GF-D8 (cell line): Measurements from ENCODE around the gene ACTN4.

Experiments
- DNase-seq: peaks from one replicate; lab custom pipeline; 2025; lab: John Stamatoyannopoulos, UW

ACTN4 gene

DNA sequence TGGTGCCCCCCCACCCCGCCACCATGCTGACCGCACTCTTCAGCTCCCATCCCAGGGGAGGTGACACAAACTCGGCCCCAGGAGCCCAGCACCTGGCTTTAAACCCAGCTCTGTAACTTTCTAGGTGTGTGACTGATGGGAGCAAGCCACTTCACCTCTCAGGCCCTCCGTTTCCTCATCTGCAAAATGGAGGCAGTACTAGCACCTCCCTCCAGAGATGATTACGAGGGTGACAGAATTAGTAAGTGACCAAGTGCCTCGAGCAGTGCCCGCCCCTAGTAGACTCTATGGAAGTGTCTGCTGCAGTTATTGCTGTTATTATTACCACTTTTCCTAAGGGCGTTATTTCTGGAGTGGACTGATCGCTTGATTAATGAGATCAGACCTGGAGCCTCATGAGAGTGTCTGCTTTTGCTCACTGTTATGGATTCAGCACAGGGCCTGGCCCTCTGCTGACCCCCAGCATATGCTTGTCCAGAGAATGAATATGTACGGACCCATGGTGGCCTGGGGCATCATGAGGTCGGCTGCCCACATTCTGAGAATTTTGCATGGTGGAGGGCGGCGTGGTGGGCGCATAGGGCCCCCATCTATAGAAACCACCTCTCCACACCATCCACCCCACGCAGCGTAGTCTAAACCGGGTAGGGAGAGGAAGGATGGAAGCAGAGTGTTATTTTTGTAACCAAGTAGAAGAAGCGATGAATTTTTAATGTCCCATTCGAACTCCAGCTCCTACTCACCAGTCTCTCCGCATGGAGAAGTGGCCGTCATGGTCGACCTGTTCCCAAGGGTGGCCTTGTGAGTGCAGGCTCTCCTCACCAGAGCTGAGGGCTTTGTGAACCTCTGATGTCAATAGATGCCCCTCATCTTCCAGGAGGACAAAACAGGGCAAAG is 48.6 kb downstream of the ACTN4 start:
- no peak for DNase-seq

DNA sequence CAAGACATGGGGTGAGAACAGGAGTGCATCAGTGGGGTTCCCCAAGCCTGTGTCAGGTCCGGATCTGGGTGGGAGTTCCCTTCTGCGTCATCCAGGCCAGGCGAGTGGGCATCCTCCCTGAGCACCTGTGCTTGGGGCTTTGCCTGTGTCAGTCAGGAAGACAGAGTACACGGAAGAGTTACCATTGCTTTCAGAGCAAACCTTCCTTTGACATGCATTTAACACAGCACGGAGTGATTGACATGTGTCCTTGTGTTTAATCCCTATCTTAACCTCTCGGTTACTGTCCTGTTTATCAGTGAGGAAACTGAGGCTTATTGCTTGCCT is 49.2 kb downstream of the ACTN4 start:
- no peak for DNase-seq

DNA sequence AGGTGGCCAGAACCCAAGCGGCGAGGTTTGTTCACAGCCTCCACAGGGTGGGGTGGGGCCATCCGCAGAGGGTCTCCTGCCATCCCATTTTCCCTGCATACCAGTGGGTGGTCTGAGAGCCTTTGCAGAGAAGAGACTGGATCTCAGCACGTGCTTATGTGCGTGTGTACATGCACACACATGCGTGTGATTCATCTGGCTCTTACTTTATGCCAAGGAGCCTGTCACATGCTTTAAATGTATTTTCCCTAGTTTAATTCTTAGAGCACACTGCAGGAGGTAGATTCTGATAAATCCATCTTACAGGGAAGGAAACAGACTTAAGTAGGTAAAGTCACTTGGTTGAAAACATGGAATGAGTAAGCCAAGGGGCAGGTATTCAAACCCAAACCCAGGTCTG is 49.7 kb downstream of the ACTN4 start:
- no peak for DNase-seq

DNA sequence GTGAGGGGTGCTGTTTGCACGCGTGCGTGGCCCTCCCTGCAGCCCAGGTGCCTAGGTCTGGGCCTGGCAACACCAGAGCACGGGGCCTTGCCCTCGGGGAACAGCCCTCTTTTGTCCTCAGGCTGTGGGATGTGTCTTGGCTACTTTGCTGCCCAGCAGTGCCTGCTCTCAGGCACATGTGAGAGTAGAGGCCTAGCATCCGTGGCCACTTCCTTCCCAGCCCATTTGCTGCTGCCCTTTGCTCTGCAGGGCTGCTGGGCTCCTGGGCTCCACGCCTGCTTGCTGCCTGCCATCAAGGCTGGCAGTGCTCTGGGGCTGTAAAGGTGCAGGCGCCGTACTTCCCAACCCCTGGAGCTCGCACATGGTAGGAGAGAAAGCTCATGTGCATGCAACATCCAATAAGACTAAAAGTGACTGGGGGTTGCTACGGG is 50.2 kb downstream of the ACTN4 start:
- no peak for DNase-seq

DNA sequence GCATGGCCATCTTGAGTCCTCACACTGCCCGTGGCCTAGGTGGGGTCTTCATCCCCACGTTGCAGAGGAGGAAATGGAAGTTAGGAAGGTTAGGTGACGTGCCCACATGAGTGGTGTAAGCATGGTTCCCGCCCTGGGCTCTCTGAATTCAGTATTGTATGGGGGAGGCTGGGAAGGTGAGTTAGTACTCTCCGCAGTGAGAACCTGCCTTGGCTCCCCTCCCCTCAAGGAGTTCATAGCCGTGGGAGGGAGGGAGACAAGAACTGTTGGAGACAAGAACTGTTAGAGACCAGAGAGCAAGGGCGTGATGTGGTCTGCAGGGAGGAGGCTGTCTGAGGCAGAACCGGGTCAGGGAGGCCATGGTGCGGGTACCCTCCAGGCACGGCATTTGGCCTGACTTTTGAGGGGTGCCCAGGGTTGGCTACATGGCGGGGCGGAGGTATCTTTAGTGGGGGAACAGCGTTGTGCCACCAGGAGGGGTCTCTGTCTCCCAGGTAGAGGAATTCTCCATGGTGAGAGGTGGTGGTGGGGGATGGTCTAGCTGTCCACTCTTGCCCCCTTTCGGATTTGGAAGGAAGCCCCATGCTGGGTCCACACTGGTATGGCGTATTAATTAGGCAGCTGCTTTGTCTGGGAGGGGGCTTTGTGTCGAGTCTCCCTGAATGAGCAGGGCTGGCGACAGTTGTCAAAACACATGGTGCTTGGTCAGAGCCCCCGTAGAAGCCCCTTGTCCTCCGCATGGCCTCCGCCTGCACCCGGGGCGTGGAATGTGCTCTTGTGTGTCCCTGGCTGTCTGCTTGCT is 51.0 kb downstream of the ACTN4 start:
- DNase-seq: no peak

DNA sequence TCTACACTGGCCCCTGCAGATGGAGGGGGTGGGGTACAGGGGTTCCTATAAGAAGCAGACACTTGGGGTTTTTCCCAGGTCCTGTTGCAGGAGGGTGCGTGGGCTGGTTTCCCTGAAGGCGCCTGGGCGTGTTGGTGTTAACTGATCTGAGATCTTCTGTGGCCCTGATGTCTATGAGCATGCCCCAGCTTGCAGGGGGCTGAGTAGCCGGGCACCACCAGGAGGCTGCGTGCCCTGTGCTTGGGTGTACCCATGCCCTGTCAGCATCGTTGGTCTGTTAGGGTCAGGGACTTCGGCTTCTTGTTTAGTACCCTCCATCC is 51.5 kb downstream of the ACTN4 start:
- no peak for DNase-seq

DNA sequence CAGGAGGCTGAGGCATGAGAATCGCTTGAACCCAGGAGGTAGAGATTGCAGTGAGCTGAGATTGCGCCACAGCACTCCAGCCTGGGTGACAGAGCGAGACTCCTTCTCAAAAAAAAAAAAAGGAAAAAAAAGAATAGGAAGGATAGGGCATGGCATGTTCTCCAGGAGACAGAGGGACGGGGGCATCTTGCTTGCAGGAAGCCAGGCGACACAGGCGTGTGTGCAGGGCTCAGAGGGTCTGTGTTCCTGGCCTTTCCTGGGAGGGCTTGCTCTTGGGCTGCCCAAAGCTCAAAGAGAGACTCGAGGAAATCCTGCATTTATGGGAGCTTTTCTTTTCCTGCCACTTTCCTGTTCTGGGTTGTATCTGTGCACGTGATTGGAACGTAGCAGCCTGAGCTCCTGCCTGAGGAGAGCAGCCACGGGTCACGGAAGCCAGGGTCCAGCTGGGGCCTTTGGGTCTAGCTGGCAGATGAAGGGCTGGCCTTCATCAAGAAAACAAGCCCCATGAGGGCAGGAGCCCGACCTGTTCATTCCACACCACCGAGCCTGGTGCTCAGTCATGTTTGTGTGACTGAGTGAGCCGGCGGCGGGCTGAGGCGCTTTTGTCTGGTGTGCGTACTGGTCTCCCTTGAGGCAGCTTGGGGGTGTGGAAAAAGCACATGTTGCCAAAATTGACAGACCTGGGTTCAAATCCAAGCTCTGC is 52.3 kb downstream of the ACTN4 start:
- DNase-seq: no peak

DNA sequence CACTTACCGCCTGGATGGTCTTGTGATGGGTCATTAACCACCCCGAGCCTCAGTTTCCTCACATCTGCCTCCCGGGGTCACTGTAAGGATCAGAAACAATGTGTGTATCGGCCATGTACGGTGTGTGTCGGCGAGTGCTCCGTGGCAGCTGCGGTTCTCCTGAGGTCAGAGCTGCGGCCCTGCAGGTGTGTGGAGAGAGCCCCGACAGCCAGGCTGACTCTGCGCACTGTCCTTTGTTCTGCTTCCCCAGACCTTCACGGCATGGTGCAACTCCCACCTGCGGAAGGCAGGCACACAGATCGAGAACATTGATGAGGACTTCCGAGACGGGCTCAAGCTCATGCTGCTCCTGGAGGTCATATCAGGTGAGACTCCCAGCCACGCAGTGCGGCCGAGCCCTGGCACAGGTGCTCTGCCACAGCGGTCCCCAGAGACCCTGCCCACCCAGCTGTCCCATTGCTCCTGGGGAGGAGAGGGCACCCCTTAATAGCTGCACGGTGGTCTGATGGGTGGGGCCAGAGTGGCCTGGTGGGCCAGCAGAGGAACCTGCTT is 53.0 kb downstream of the ACTN4 start:
- no peak for DNase-seq

DNA sequence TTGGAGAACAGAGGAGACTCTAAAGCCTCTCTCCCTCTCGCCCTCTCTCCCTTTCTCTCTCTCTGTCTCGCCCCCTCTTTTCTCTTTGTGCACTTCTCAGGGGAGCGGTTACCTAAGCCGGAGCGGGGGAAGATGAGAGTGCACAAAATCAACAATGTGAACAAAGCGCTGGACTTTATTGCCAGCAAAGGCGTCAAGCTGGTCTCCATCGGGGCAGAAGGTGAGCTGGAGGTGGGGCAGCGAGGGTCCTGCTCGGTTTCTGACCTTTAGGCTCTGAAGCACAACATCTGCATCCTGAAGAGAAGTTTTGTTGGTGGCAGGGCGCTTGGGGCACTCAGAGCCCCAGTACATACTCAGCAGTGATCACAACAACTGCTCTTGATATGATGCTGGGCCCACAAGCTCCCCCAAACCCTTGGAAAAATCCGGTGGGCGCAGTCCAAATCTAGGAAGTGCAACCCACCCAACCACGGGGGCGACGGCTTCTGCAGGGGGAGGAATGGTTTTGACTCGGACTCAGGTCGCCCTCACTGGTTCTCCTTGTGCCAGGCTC is 53.5 kb downstream of the ACTN4 start:
- no peak for DNase-seq

DNA sequence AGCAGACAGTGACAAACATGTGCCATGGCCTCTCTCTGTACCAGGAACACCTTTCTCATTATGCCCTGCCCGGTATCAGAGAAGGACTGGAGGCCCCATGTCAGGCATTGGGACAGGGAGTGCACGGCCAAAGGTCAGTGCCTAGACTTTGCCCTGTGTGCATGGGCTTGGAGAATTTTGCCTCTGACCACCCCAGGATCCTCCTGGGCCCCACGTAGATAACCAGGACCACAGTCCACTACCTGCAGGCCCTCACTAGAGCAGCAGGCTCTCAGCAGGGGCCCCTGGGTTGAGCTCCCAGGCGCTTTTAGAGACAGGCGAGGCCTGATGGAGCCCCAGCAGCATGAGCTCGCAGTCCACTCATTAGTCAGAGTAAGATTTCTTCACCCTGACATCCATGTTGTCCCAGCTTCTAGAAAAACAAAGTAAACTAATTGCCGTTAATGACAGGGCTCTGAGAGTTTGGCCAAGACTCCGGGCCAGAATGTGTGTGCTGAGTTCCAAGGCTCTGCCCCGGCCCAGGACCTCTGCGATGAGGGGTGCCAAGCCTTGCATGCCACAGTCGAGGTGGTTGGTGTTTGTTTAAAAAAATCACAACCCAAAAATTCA is 54.1 kb downstream of the ACTN4 start:
- no peak for DNase-seq

DNA sequence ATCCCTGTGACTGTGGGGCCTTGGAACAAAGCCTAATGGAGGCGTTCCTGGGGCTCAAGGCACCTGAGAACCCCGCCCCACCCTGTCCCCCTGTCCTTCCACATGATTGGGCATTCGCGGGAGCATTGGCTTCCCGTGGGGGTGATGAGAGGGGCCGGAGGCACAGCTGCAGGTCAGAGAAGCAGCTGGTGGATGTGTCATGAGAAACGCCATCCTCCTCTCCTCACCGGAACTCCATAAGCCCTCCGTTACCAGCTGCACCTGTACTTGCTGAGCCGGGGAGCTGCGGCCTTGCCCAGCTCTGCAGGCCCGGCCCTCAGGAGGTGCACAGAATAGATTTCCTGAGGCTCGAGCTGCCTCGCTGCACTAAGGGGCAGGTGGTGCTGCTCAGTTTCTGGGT is 54.8 kb downstream of the ACTN4 start:
- no peak for DNase-seq

DNA sequence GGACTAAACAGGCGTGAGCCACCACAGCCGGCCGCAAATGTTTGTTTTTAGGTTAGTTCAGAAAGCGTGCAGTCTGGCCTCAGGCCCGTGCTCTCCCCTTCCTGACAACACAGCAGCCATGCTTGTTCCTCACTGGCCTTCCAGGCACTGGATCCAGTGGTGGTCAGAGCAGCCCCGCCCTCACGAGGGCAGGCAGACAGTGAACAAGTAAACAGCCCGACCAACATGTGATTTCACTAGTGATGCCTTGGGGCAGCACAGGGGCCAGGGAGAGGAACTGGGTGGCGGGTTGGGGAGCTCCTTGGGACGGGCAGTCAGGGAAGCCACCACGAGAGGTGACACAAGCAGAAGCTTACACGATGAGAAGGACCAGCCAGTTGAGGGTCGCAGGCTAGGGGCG is 56.1 kb downstream of the ACTN4 start:
- DNase-seq: no peak

DNA sequence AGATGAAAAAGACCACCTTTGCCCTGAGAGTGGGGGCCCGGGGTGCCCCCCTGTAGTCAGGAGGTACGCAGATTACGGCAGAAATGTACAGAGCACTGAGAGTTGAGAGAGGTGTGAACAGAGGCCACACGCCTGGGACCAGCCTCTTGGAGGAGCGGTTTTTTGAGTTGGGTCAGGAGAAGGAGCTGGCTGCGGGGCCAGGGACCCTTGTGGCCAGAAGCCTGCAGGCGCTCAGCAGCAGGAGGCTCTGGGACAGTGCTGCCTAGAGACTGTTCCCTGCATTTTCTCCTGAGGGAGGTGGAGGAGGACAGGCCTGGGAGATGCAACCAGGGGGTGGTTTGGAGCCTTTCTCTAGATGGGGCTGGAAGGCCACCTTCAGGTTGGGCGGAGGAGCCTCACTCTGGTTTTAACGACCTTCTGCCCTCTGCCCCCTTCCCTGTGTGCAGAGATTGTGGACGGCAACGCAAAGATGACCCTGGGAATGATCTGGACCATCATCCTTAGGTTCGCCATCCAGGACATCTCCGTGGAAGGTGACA is 57.1 kb downstream of the ACTN4 start:
- no peak for DNase-seq

DNA sequence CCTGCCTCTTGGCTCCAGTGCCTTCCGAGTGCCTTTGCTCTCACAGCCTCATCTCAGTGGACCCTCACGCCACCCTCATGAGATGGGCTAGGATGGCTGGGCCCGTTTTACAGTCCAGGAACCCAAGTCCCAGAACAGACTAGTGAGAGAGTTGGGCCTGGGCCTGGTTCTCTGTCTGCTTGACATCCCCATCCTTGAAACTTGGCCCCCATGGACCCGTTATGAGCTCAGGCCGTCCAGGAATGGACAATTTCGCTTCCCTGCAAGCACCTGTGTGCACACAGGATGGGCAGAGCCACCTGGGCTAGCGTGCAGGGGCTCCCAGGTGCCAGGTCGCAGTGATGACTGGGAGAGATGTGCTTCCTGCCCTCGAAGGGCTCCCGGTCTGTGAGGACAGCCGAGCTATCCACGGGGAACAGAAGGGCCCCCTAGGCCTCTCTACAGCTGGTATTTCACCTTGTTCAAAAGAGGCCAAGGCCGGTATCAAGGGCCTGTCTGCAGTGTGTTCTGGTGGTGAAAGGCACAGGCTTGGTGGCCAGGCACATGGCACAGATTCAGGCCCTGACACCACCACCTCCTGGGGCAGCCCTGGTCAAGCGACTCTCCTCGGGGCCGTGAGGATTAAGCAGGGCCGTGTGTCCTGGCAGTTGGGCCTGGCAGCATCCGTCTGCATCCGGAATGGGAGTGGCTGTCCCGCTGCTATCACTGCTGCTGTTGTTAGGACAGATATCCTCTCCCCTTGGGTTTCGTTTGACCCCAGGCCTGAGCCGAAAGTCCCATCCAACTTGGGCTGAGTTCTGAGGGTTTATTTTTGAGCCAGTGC is 58.0 kb downstream of the ACTN4 start:
- DNase-seq: no peak

DNA sequence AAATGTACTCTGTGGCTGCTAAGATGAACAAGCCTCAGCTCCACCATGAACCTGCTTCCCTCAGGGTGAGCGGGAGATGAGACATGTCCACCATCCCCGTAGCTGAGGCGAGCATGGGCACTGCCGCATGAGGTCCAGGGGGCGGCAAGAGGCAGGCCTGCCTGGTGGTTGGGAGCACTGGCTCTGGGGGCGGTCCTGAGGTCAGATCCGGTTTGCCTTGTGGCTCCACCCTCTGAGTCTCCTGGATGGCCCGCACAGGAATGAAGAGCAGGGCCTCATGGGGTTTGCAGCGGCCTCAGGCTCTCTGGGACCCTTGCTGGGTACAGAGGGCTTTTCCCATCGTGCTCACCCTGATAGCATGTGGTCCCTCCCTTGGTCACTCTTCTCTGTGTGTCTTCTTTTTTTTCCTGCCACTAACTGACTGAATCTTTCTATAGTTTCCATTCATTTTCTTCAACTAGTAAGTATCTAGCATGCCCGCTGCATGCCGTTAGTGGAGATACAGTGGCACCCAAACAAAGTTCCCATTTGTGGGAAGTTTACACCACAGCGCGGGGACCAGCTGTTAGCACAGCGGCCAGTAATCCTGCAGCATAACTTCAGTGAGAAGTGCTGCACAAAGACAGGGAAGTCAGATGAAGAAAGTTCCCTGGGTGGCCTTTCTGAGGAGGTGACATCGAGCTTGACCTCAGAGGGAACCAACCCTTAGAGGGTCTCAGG is 59.5 kb downstream of the ACTN4 start:
- no peak for DNase-seq

DNA sequence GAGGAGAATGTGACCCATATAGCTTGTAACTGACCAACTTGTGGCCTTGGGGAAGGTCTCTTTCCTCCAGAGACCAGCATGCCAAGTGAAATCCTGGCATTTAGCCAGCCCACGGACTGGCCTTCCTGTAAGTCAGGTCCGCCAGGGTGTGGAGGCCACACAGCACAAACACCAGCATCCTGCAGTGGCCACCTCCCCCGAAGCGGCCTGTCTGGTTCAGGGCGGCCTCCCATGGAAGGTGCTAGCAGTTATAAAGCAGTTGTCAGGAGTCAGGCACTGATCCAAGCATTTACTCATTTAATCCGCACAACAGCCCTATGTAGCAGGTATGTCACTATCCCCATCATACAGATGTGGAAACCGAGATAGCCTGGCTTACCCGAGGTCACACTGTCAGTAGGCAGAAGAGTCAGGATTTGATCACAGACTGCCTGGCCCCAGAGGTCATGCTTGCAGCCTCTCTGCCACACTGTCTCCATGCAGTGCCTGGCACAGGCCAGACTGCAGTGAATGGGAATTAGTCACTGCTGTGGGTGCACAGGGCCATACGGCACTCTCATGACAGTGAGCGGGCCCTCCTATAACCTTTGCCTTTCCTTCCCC is 60.2 kb downstream of the ACTN4 start:
- DNase-seq: no peak

DNA sequence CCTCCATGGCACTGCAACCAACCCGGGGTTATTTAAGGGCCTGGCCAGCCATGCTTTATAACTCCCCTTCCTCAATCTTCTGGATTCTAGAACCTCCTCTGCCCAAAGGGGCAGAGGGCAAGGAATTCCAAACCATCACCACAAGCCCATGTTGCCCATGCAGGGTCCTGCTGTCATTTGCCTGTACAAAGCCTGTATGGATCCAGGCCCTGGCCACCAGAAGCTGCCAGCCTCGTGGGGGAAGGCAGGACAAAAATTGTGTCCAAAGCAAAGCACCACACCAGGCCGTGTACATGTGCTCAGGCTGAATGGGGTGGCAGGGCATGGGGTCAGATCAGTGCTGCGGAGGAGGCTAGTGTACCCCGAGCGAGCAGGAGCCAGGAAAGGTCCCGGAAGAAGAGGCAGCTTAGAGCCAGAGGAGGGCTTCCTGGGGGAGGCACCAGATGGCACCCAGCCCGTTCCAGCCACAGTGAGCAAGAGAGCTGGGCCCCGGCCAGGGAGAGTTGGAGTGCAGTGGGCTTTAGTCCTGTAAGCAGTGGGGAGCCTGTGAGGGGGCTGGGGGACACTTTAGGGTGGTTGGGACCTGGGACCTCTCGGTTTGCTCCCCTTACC is 61.1 kb downstream of the ACTN4 start:
- no peak for DNase-seq

DNA sequence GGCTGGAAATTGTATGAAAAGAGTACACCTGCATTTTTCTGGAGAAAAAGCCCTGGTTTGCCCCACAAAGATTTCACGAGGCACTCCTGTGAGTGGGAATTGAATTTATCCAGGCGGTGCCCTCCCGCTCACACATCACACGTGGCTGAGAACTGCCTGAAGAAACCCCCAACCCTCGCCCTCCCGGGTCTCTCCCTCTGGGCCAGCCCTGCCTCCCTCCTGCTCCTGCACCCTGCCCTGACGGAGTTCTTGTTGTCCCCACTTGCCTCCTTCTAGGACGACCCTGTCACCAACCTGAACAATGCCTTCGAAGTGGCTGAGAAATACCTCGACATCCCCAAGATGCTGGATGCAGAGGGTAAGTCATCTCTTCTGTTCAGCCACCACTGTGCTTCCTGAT is 61.7 kb downstream of the ACTN4 start:
- DNase-seq: no peak
